Measurements from ENCODE around the gene IFT43.

Gene IFT43

GRCh38 chr14:76115010-76115422, 129.5 kb downstream of the IFT43 start:
- no peak for DNase-seq

- no peak for DNase-seq
Observed at GRCh38 chr14:76117789-76118484, 132.4 kb downstream of the IFT43 start.

- DNase-seq: no peak
Observed at GRCh38 chr14:76118594-76118993, 133.0 kb downstream of the IFT43 start.

- no peak for DNase-seq
Observed at GRCh38 chr14:76121089-76121748, 135.7 kb downstream of the IFT43 start.

DNA sequence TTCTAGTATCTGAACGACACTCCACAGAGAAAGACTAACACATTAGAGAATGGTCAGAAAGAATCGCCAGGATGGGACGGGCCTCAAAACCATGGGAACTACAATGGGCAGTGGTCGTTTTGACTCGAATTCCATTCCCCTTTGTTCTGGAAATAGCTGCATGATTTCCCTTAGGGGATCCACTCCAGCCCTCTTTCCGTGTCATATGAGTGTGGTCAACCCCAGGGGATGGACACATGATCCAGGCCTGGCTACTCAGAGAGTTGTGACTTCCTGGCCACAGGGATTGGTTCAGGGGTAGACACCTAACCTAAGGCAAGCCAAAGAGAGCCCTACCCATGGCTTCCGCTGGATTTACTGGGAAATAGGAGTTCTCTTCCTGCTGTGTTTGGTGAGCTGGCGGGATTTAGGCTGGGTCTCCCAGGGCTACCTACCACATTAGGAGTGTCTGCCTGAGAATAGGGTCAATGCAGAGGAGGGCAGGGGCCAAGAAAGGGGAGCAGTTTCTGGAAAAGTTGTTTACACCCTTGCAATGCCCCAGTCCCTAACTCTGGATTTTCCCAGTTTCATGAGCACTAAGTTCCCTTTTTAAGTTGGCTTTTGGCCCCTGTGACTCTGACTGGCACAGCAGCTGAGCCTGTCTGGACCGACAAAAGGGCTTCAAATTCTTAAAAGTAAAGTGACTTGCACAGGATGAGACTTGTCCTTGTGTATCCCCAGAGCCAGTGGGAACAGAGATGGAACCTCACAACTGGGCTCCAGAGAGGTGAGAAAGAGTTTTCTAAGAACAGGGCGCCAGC, 138.1 kb downstream of the IFT43 start:
- no peak for DNase-seq

DNA sequence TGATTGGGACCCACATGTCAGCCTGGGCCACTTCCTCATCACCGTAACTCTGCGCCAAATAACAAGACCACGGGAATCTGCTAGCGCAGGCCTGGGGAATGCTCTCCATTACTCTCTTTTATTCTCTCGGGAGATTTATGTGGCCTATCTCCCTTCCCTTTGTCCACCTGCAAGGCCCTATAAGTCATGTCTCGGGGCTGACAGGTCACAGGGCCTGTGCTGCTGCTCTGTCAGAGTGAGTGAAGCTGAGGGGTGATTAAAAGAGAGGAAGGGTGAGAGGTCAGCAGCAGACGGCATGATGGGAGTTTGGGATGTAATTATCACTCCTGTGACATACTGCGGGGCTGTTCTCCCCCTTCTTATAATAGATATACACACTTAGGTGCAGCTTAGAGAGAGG, 139.9 kb downstream of the IFT43 start:
- DNase-seq: no peak

GRCh38 chr14:76126076-76126475, 140.5 kb downstream of the IFT43 start:
- DNase-seq: no peak

DNA sequence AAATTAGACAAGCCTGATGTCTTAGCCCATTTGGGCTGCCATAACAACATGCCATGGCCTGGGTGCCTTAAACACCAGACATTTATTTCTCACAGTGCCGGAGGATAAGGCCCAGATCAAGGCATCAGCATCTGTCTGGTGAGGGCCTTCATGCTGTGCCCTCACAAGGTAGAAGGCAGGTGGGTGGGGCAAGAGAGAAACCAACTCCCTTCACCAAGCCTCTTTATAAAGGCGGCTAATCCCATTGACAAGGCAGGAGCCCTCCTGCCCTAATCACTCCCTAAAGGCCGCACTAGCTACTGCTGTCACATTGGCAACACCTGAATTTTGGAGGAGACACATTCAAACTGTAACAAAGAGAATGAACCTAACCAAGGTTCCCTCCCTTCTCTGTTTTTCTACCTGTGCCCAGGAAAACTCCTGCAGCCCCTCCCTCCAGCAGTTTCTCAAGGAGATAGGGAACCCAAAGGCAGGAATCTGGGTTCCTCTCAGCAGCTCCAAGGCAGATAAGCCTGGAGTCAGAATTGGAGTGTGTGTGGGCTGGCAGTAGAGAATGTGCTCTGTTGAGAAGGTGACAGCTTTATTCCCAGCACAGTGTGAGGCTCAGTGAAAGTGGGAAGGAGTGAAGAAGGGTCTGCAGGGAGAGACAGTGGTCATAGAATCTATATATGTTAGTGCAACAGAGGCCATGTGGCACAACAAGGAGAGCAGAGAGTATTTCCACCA, 144.5 kb downstream of the IFT43 start:
- DNase-seq: no peak

DNA sequence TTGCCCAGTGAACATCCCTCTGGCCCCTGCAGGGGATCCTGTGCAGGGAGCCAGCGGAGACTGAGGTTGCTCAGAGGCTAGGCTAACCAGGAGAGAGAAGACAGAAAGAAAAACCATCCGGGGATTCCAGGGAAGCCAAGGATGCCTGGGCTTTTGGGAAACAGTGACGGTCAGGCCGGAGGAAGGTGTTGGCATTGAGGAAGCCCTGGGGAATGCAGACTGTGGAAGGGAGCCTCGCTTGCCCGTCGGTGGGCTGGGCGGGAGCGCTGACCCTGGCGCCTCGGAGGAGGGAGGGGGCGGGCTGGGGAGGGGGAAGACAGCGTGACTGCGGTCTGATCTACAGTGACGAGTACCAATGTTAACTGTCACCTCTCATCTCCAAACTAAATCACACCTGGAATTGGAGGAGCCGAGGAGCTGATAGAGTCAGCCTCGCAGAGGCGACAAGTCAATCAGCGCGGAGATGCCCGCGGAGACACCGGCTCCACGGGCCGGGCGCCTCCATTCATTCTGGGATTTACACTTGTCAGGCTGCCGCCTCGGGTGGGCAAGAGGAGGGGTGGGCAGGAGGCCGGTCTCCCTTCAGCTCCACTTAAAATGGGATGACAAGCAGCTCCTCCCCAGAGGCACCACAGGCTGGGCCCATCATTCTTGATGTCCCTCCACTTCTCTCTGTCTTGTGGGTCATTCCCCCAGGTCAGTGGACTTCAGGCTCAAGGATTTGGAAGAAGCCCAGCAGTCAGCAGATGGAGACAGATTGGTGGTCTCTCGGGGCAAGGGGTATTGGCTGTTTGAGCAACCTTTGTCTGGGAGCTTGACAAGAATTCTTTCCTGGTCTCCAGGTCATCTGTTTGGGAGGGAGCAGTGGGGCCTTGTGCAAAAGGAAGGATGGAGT, 145.8 kb downstream of the IFT43 start:
- no peak for DNase-seq

- DNase-seq: no peak
Observed at GRCh38 chr14:76133103-76133502, 147.5 kb downstream of the IFT43 start.

All from NCI-H526 treated with DMSO at 0.1 percent for 48 hours (cell line).